HG03342 (cell line): Measurements from ENCODE around the gene MYO9B.
A peak's percentile ranks its signal among the peaks of the same experiment; 100 is the strongest.
"Not testable (repeated sequence)": the region's sequence is repeated elsewhere in the genome, so short reads cannot be mapped to it uniquely, and the experiment has no call there.

ENCODE experiments used
- ATAC-seq: cut with Tn5 transposase; IDR thresholded peaks from one replicate; pipeline ENCODE4 v1.9.1; 2021; ENCODE audit warnings: mild to moderate bottlenecking, moderate library complexity; ENCODE audit not compliant: unreplicated experiment

Gene MYO9B

DNA sequence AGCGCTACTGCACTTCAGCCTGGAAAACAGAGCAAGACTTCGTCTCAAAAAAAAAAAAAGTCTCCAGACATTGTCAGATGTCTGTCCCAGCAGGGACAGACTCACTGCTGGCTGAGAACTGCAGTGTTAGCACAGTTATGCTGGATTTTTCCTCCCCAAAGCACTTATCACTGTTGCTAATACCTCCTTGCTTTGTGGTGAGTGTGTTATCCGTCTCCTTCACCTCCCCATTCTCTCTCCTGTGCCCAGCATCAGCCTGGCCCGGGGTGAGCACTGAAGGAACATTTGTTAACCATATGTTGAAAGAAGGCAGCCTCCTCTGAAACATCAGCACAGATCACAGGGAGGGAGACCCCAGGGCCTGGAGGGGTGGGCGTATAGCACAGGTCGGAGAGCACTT is 11.3 kb downstream of the MYO9B start:
- no peak for ATAC-seq

GRCh38 chr19:17088552-17088951 is 13.0 kb downstream of the MYO9B start:
- no peak for ATAC-seq

DNA sequence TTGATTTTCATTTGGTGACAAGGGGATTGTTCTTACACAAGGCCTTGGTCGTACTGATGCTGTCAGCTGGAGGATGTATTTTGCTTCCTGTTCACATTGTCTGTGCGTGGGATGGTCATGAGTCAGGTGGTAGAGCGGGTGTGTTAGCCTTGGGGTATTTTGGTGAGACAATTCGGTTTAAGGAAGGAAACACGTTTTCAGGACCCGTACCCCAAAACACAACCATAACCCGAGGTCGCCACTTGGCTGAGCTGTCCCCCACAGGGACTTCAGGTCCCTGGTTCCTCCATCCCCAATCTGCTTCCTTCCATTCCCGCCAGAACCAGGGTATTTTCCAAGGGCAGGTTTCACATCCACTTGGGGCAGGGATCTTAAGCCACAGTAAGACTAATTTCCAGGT is 15.0 kb downstream of the MYO9B start:
- no peak for ATAC-seq

GRCh38 chr19:17091758-17092333 is 16.3 kb downstream of the MYO9B start:
- ATAC-seq = no peak

DNA sequence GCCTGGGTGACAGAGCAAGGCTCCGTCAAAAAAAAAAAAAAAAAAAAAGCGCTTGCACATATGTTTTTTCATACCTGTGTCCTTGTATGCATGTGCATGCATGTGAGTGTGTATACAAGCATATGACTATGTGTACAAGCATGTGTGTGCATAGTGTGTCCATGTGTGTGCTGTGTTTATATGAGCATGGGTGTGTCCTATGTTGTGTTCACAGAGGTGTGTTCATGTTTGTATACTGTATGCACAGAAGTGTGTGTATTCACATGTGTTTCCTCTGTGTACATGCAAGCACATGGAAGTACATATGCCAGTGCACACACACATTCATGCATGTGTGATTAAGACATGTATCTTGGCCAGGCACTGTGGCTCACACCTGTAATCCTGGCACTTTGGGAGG is 17.1 kb downstream of the MYO9B start:
- ATAC-seq = no peak

- not testable (repeated sequence) for ATAC-seq
Measured at GRCh38 chr19:17094694-17095093, 19.1 kb downstream of the MYO9B start.

DNA sequence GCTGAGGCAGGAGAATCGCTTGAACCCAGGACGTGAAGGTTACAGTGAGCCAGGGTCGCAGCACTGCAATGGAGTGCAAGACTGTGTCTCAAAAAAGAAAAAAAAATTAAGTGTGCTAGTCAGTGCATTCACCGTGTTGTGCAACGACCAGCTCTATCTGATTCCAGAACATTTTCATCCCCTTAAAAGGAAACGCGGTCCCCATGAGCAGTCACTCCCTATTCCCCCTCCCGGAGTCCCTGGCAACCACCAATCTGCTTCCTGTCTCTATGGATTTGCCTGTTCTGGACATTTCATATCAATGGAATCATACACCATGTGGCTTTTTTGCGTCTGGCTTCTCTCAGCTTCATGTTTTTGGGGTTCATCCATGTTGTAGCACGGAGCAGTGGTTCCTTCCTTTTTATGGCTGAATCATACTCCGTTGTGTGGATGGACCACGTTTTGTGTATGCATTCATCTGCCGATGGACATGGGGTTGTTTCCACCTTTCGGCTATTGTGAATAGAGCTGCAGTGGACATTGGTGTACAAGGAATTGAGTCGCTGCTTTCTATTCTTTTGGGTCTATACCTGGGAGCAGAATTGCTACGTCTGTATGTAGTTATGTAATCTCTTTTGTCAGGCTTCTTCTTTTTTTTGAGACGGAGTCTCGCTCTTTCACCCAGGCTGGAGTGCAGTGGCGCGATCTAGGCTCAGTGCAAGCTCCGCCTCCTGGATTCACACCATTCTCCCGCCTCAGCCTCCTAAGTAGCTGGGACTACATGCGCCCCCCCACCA is 19.8 kb downstream of the MYO9B start:
- no peak for ATAC-seq

DNA sequence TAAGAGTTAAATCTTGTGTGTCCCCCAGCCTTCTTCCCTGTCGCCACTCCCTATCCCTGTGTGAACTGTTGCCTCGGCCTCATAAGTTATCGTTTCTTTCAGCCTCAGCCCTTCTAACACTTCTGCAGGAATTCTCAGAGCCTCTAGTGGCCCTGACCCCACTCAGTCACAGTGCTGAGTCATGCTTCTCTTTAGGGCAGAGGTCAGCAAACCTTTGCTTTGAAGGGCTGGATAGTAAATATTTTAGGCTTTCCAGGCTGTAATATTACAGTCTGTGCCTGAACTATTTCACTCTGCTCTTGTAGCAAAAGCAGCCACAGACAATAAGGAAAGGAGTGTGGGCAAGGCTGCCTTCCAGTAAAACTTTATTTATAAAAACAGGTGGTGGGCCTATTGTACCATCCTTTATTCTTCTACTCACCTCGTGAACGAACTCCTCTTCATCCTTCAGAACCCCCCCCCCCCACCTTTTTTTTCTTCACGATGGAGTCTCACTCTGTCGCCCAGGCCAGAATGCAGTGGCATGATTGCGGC is 22.1 kb downstream of the MYO9B start:
- no peak for ATAC-seq

- ATAC-seq = no peak
Measured at GRCh38 chr19:17098326-17098725, 22.7 kb downstream of the MYO9B start.

DNA sequence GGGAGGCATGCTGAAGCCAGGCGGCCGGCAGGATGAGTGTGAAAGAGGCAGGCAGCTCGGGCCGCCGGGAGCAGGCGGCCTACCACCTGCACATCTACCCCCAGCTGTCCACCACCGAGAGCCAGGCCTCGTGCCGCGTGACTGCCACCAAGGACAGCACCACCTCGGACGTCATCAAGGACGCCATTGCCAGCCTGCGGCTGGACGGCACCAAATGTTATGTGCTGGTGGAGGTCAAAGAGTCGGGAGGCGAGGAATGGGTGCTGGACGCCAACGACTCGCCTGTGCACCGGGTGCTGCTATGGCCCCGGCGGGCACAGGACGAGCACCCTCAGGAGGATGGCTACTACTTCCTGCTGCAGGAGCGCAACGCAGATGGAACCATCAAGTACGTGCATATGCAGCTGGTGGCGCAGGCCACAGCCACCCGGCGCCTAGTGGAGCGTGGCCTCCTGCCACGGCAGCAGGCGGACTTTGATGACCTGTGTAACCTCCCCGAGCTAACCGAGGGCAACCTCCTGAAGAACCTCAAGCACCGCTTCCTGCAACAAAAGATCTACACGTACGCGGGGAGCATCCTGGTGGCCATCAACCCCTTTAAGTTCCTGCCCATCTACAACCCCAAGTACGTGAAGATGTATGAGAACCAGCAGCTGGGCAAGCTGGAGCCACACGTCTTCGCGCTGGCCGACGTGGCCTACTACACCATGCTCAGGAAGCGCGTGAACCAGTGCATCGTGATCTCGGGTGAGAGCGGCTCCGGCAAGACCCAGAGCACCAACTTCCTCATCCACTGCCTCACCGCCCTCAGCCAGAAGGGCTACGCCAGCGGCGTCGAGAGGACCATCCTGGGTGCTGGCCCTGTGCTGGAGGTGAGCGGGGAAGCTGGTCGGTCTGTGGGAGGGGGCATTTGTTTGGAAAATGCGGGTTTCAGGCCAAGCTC is 26.4 kb downstream of the MYO9B start:
- ATAC-seq = no peak

DNA sequence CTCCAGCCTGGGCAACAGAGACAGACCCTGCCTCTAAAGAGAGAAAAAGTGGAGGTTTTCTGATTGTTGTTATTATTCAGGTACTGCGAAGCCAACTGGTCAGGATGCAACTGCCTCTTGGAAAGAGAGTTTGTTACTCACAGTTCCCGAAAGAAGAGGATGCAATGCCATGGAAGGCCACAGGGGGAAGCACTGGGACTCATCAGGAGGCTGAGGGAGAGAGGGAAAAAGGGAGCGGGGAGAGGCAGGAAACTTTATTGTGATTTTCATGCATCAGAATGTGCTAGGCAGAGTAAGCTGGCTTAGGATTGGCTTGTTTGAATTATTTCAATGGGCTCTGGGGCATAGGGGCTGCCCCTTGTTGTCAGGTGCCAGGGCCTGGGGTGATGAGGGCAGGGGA is 27.6 kb downstream of the MYO9B start:
- ATAC-seq = no peak

GRCh38 chr19:17104679-17105078 is 29.1 kb downstream of the MYO9B start:
- no peak for ATAC-seq

GRCh38 chr19:17105556-17105955 is 30.0 kb downstream of the MYO9B start:
- ATAC-seq = no peak

- not testable (repeated sequence) for ATAC-seq
Measured at GRCh38 chr19:17106964-17107363, 31.4 kb downstream of the MYO9B start.

GRCh38 chr19:17107546-17108452 is 32.2 kb downstream of the MYO9B start:
- ATAC-seq = no peak

- ATAC-seq = no peak
Measured at GRCh38 chr19:17108453-17108784, 32.8 kb downstream of the MYO9B start.

GRCh38 chr19:17109300-17109699 is 33.7 kb downstream of the MYO9B start:
- no peak for ATAC-seq

DNA sequence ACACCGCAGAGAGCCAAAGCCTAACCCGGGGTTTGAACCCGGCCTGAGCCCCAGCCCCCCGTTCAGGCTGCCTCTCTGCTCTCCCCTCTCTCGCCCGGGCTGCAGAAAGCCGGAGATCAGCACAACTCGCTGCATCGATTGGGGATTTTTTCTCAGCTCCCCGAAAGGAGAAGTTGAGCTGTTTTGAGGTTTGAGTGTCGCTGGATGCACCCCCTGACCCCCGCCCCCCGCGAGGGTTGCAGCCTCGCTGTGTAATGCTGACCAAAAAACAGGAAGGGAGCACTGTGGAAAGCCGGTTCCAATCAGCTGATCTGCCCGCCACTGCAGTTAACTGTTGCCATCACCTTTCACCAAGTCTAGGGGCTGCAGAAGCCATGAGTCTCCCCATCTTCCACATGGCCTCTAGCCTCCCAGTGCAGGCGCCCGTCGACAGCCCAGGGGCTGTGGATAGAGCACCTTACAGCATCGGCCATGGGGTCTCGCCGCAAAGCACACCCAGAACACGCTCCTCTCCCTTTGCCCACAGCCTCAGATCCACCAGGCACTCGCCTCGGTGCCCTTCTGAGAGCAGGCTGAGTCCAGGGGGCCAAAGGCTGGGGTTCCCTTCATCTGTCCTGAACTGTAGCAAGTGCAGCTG is 34.5 kb downstream of the MYO9B start:
- ATAC-seq = peak; percentile 36

- ATAC-seq = no peak
Measured at GRCh38 chr19:17110599-17110966, 35.0 kb downstream of the MYO9B start.

GRCh38 chr19:17111766-17112165 is 36.2 kb downstream of the MYO9B start:
- ATAC-seq = no peak
